GM21367 (cell line): ENCODE results near the gene FFAR3.

ENCODE experiments used
- ATAC-seq: cut with Tn5 transposase; IDR thresholded peaks from one replicate; pipeline ENCODE4 v1.9.1; 2021; ENCODE audit not compliant: unreplicated experiment

Gene FFAR3, protein sequence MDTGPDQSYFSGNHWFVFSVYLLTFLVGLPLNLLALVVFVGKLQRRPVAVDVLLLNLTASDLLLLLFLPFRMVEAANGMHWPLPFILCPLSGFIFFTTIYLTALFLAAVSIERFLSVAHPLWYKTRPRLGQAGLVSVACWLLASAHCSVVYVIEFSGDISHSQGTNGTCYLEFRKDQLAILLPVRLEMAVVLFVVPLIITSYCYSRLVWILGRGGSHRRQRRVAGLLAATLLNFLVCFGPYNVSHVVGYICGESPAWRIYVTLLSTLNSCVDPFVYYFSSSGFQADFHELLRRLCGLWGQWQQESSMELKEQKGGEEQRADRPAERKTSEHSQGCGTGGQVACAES

DNA sequence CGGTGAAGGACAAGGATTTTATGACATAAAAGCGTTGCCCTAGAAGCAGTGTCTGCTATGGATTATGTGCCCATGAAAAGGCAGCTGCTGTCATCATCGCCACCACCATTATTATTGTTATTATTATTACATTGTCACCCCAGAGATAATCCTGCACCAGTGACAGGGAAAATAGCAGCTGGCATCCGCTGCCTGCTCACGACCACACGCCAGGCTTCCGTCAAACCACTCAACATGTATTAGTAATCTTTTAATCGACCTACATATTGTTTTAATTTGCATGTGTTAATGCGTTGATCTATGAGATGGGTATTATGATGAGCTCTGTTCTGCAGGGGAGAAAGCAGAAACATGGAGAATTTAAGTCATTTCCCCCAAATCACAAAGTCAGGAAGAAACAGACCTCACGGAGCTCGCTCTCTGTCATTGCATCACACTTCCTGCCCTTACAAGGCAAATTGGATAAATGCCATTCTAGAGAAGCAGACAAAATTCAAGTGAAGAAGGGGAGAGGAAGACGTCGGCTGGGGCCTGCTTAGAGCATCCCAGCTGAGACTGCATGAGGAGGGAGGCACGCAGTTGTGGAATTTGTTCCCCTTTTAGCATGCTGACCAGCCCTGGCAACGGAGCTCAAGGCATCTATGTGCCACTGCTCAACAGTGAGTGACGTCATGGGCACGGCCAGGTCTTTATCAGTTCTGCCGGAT lies at the start of gene FFAR3:
FFAR3 (plus strand) TSS at position 594 of the 707 bp plus-strand sequence. CDS start 431 bp downstream, outside the sequence.
- no peak for ATAC-seq

DNA sequence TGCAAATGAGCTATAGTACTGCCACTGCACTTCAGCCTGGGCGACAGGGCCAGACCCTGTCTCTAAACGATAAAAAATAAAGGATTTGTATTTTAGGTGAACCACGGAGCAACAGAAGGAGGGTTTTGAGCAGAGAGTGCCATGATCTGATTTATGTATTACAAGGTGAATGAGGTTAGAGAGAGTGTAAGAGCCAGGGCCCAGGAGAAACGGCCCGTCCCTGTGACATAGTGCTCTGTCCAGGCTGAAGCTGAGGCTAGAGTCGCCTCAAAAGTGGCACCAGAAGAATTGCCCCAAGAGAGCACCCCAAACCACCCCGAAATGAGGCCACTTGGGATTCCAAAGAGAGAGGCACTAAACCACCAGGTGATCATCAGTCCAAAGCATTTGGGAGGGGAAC lies 49.4 kb upstream of the FFAR3 start:
- ATAC-seq, result no peak

DNA sequence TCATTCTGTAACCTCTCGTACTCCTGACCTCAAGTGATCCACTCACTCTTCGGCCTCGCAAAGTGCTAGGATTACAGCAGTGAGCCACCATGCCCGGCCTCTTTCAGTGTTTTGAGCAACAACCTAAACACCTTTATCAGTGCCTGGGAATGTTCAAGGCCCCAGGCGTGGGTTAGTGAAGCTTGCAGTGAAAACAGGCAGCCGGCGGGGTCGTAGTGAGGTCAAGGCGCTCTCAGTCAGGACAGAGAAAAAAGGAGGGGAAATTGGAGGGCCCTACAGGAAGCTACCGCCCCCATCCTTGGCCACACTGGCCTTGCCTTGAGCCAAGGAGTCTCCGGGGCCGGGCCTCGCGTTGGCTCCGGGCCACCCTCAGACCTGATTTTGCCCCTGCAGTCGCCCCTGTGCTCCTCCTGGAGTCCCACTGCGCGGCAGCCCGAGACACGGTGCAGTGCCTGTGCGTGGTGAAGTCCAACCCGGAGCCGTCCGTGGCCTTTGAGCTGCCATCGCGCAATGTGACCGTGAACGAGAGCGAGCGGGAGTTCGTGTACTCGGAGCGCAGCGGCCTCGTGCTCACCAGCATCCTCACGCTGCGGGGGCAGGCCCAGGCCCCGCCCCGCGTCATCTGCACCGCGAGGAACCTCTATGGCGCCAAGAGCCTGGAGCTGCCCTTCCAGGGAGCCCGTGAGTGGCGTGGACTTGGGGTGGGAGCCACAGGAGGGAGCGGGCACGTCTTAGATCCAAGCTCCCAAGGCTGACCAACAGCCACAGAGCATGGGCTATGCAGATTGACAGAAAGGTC lies 48.6 kb upstream of the FFAR3 start:
- no peak for ATAC-seq

DNA sequence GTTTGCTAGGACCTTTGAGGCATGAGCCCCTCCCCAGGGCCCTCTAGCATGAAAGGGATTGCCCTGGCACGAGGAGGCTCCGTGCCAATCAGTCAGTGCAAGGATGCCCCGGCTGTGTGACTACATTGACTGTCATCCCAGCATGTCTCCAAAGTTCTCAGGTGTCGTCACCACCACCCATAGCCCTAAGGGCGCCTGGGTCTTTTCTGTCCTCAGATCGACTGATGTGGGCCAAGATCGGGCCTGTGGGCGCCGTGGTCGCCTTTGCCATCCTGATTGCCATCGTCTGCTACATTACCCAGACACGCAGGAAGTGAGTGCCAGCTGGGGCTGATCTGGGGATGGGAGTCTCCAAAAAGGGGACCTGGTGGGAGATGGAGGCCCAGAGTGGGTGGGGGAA lies 47.9 kb upstream of the FFAR3 start:
- ATAC-seq, result no peak

DNA sequence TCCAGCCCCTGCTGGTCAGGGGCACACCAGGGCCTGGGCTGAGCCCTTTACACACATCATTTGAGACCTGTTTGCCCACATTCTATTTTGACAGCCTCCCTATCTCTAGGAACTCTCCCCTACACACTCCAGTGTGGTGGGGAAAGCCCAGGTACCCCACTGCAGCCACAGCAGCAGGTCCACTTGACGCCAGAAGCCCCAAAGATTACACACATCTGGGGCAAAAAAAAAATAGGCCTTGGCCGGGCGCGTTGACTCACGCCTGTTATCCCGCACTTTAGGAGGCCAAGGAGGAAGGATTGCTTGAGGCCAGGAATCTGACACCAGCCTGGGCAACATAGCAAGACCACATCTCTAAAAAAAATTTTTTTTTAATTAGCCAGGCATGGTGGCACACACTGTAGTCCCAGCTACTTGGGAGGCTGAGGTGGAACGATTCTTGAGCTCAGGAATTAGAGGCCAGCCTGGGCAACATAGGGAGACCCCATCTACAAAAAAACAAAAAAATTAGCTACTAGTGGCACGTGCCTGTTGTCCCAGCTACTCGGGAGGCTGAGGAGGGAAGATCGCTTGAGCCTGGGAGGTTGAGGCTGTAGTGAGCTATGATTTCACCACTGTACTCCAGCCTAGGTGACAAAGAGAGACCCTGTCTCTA lies 47.3 kb upstream of the FFAR3 start:
- ATAC-seq, result no peak

DNA sequence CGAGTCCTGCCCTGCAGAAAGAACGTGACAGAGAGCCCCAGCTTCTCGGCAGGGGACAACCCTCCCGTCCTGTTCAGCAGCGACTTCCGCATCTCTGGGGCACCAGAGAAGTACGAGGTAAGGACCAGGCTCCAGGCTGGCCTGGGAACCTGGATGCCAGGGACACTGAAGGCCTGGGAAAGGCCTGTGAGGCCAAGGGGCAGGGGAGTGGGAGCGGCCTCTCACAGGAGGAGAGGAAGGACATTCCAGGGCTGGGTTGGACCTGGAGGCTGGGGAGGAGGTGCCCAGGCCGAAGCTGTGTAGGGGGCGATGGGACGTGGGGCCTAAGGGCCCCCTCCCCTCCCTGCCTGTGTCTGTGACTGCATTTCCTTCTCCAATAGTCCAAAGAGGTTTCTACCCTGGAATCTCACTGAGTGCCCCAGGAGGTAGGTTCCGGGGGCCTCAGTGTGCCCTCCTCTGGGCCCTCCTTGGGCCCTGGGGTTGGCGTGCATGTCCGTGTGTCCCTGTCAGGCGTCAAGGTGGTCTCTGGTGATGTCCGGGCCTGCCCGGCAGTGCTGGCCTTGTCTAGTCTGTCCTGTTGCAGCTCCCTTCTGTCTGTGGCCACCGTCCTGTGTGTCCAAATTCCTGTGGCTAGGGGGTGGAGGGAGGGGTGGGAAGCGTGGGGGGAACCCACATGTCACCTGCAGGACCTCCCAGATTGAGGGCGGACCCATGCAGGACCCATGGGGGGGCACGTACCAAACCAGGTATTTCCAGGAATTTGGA lies 46.2 kb upstream of the FFAR3 start:
- no peak for ATAC-seq

DNA sequence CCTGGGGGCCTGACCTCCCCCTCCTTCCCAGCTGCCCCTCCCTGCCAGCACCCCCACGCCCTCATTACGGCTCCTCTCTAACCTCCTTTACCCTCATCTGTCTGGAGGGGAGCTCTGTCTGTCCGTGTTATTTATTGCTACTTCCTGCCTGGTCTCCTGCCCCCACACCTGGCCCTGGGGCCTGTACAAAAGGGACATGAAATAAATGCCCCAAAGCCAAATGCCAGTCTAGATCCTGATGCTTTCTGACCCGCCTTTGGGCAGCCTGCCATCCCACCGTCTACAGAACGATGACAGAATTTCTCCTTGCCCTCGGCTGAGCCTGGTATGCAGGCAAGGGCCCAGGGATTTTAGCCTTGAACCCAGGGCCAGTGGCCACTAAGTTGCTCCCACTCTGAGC lies 44.7 kb upstream of the FFAR3 start:
- no peak for ATAC-seq

DNA sequence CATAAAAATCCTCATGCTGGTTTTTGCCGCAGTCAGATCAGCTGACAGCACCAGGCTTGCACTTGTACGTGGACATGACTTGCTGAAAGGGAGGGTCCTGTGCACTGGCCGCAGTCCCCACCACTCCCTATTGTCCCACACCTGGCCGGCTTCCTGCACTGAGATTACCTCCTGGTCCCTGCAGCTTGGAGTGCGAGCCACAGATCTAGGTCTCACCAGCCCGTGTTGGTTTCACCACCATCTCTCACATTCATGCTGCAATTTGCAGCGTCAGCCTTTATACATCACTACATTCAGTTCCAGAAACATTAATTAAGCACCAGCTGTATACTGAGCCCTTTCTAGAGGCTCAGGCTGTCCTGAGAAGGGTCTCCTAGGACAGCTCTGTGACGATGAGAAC lies 44.2 kb upstream of the FFAR3 start:
- no peak for ATAC-seq

DNA sequence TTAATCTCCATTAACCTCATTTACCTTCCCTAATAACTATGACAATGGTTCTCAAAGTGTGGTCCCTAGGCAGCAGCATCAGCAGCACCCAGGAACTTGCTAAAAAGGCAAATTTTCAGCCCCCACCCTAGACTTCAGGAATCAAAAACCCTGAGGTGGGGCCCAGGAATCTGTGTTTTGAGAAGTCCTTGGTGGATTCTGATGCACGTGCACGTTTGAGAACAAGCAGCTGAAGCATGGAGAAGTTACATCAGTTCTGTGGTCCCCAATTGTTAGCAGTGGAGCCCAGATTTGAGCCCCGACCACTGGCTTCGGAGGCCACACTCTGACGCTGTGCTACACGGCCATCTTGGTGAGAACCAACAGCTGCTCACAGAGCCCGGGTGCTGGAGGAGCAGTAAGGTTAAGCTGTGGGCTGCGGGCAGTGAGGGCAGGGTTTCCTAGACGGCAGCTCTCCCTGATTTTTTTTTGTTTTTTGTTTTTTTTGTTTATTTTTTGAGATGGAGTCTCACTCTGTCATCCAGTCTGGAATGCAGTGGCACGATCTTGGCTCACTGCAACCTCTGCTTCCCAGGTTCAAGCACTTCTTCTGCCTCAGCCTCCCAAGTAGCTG lies 43.3 kb upstream of the FFAR3 start:
- no peak for ATAC-seq

DNA sequence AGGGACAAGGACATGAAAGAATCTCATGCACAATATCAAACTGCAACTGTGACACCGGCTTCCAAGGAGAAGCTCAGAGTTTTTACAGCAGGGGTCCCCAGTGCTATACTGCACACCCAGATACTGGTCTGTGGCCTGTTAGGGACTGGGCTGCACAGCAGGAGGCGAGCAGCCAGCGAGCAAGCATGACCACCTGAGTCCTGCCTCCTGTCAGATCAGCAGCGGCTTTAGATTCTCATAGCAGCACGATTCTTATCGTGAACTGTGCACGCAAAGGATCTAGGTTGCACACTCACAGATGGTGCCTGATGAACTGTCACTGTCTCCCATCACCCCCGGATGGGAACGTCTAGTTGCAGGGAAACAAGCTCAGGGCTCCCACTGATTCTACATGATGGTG lies 42.4 kb upstream of the FFAR3 start:
- ATAC-seq, result no peak

DNA sequence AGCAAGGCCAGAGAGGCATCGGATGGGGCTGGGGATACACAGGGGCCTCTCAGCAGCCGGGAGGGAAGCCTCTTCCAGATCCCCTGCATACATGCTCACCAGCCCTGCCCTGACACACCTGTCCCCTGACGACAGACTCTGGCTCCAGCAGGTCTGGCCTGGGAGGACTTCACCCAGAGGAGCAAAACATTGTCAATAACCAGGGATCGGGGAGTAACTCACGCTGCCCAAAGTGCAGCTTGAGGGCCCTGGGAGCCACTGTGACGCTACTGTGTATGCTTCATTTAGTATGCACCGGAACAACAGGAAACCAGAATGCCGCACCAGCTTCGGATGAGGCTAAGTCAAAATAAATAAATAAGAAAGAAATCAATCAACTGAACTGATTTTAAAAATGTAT lies 41.7 kb upstream of the FFAR3 start:
- no peak for ATAC-seq

DNA sequence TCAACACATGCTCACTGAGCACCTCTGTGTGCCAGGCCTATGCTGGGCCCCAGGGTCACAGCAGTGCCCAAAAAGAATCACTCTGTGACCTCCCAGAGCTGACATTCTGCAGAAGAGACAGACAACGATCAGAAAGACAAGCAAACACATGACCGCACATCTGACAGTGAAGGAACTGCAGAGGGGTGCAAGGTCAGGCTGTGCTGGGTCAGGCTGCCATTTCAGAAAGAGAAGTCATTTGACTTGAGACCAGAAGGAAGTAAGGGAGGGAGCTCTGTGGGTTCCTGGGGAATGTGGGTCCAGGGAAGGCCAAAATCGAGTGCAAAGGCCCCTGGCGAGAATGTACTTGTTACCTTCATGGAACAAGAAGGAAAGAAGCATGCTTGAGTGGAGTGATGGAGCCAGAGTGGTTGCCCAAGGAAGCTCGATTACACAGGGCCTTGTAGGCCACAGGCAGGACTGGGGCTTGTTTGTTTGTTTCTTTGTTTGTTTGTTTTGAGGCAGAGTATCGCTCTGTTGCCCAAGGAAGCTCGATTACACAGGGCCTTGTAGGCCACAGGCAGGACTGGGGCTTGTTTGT lies 40.7 kb upstream of the FFAR3 start:
- no peak for ATAC-seq

DNA sequence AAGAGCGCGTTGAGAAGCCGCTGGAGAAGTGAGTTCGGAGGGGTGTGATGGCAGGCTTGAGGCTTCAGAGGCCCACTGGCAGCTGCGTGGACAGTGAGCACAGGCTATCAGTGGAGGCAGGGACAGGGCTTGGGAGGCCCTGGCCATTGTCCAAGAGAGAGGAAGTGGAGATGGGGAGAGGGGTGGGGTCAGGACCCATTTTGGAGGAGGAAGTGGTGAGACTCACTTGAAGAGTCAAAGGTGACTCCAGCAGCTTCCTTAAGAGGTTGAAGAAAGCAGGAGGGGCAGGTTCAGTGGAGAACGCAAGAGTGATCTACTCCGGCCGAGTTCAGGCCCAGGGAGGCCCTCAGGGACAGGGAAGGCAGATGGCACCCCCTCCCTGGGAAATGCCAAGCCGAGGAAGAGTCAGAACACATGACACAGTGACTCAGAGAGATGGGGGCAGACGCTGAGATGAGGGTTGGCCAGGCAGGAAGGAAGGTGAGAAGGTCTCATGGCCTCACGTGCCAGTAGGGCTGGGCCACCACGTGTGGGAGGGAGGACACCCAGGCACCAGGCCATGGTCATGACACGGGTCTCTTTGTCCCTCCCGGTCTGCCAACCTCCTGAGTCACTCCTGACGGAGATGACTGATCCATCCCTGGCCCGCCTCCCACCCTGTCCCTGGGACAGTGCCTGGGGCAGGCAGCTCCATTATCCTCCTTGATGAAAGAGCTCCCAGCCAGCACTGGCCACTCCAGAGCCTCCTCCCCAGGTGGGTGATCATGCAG lies 39.4 kb upstream of the FFAR3 start:
- no peak for ATAC-seq

DNA sequence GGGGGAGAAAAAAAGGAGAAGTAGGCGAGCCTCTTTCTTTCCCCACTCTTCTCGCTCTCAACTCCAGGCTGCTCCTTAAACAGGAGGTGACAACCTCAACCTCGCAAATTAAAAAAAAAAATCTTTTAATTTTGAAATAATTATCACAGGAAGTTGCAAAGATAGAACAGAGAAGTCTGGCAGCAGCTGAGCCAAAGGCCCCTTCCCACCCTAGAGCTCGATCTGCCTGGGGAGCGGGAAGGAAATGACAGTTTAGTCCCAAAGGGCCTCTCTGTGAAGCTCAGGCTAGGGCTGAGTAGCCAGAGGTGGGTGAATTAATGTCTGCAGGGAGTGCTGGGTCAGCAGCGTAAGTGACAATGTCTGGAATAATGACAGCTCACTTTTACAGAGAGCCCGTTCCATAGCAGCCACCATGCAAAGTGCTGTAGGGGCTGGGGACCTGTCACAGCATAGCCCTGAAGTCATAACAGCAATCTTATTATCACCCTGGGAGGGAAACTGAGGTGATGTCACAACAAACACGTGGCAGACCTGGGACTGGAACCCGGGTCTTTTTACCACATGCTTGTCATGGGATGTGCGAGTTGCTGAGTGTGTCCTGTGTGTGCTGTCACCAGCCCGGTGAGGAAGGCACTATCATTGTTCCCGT lies 38.1 kb upstream of the FFAR3 start:
- no peak for ATAC-seq

DNA sequence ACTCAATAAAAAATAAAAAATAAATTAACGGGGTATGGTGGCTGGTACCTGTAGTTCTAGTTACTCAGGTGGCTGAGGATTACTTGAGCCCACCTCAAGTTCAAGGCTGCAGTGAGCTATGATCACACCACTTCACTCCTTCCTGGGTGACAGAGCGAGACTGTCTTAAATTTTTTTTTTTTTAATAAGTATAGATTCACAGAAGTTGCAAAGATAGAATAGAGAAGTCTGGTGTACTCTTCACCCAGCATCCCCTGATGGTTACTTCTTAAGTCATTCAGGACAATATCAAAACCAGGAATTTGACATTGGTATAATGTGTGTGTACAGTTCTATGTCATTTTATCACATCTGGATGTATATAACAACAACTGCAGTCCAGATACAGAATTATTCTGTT lies 37.0 kb upstream of the FFAR3 start:
- no peak for ATAC-seq

DNA sequence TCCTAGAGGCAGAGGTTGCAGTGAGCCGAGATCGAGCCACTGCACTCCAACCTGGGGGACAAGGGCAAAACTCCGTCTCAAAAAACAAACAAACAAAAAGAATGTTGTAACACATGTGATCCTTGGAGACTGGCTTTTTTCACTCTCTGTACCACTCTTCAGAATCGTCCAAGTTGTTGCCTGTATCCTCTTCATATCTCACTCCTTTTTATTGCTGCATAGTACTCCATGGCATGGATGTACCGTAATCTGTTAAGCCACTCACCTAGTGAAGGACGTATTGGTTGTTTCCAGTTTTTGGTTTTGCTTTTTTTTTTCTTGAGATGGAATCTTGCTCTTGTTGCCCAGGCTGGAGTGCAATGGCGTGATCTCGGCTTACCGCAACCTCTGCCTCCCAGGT lies 36.2 kb upstream of the FFAR3 start:
- ATAC-seq, result no peak

DNA sequence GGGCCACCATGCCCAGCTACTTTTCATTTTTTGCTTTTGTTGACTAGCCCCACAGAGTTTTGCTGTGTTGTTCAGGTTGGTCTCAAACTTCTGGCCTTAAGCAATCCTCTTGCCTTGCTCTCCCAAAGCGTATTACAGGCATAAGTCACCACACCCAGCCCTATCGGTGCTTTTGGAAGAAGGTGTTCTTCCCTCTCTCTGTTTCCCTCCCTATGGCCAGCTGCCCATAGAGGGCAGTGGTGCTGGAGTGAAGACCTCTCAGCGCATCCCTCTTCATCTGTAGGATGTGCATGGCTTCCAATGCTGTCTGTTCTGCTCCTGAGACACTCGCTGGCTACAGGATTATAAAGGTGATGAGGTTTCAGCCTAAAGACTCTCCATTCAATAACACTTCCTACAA lies 30.6 kb upstream of the FFAR3 start:
- ATAC-seq, result no peak

DNA sequence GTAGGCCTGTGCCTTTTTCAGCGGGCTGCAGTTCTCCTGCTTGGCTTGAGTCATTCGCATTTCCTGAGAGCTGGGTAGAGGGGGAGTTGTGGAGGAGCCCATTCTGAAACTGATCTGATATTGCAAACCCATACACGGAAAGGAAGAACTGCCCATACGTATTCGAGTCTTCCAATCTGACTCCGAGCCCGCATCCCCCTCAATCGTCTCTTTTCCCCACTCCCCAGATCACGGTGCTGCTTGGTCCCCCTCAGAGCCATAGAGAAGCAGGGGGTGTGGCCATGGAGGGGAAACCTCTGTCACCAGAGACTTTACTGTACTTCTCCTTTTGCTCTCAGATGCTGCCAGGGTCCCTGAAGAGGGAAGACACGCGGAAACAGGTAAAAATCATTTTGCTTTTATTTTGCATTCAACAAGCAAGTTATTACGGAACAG lies 29.4 kb upstream of the FFAR3 start, which contains the start of gene CD22:
CD22 (plus strand) TSS at position 337 of the 435 bp plus-strand sequence. CDS start 2,854 bp downstream, outside the sequence.
- no peak for ATAC-seq
